A673 (cell line): Measurements from ENCODE around the gene VASH2.

ENCODE experiments used
- CTCF ChIP-seq: fragments of 300-800, 200-600 bp; sonication (generic); conservative IDR thresholded peaks from 2 replicates; pipeline ENCODE4 v1.5.1; 2017; ENCODE audit warnings: low read depth, mild to moderate bottlenecking, antibody characterized with exemption, low read length, moderate library complexity, mixed read lengths
- EZH2 ChIP-seq: fragments of 200-600 bp; sonication (generic); IDR thresholded peaks from 2 replicates; pipeline ENCODE4 v1.6.1; 2017; ENCODE audit warnings: borderline replicate concordance, low read depth, mild to moderate bottlenecking, mixed read lengths, antibody characterized with exemption, low read length; ENCODE audit not compliant: poor library complexity, severe bottlenecking

- TF ChIP-seq CTCF (no peak), EZH2 (no peak)
Measured at GRCh38 chr1:213008564-213008963, 58.2 kb downstream of the VASH2 start.
